Thyroid gland (tissue), 4 donors: ENCODE measurements around the gene ELAVL2. TPM values are rescaled to one million over a fixed set of nuclear protein-coding genes. Genes with fewer than 3 reads are reported as not detected.

ENCODE experiments used
- DNase-seq, 2 donors: peaks; one replicate each; pipeline ENCODE4 v3.0.0-alpha.2; 2019
- H3K27ac ChIP-seq, 3 donors: fragments of 200-600 bp; sonication (generic); 1 replicate in 2 of 3; 2 replicates in 1 of 3; pipeline ENCODE4 v1.5.1; 2016 to 2019; ENCODE audit warnings: mild to moderate bottlenecking in 1 of 3, moderate library complexity in 1 of 3
- H3K27me3 ChIP-seq: fragments of 200-600 bp; sonication (generic); one replicate; pipeline ENCODE4 v1.5.1; 2019
- H3K36me3 ChIP-seq, 2 donors: fragments of 200-600 bp; sonication (generic); one replicate each; pipeline ENCODE4 v1.5.1; 2016 to 2019
- H3K4me1 ChIP-seq, 2 donors: fragments of 200-600 bp; sonication (generic); one replicate each; pipeline ENCODE4 v1.5.1; 2017 to 2019
- H3K4me3 ChIP-seq, 3 donors: fragments of 200-600 bp; sonication (generic); replicated peaks in 1 of 3; 1 replicate in 2 of 3; 2 replicates in 1 of 3; pipeline ENCODE4 v1.5.1; 2016; ENCODE audit warnings: mild to moderate bottlenecking in 1 of 3
- H3K9me3 ChIP-seq: fragments of 200-600 bp; sonication (generic); one replicate; pipeline ENCODE4 v1.5.1; 2017
- CTCF ChIP-seq, 6 experiments: fragments of 200-600 bp in 3 of 6; fragments of 450-650 bp in 3 of 6; sonication (generic) in 3 of 6; IDR thresholded peaks; one replicate each; pipeline ENCODE4 v1.5.1; 2016 to 2019; ENCODE audit warnings: antibody characterized with exemption in 6 of 6, mild to moderate bottlenecking in 2 of 6, inconsistent platforms in 1 of 6, moderate library complexity in 1 of 6
- POLR2A ChIP-seq, 2 donors: fragments of 450-650 bp; IDR thresholded peaks; one replicate each; pipeline ENCODE4 v1.6.1; 2017; ENCODE audit warnings: antibody characterized with exemption in 2 of 2, mild to moderate bottlenecking in 2 of 2, moderate library complexity in 1 of 2
- WGBS, 2 donors: methylation state at CpG; one replicate each; pipeline ENCODE4 v1.1.5; 2017; 5-methylcytosine and 5-hydroxymethylcytosine counted together
- intact Hi-C: fragments of 100-400 bp; cut with DNase I; formaldehyde crosslinking; loops from one replicate; pipeline ENCODE4 v1.15.1; 2023
- total RNA-seq, 4 donors: library from RNA; depleted of rRNA; stranded (reverse); fragments of >200 nt; gene quantifications; one replicate each; pipeline ENCODE4 v1.2.3, GENCODE V29; 2016

ELAVL2 gene
- total RNA-seq, 4 donors from 2014 or later, result 0.24 to 0.33 (median 0.27) TPM; not detected in 1

GRCh38 chr9:23765561-23765960 lies 60.5 kb downstream of the ELAVL2 start:
- WGBS, 2 donors, result 85 to 87% methylated on average over 6 of the region's 6 CpGs
- no peak overlapping the region for H3K4me3 ChIP-seq
- intact Hi-C loops, result no loop called here
- no peak for DNase-seq
- TF ChIP-seq POLR2A (IDR thresholded peaks at IDR 0.05) (no peak), CTCF (IDR thresholded peaks at IDR 0.05) (no peak)
- H3K27ac ChIP-seq, result no peak overlapping the region
- no peaks in the 10 kb centered on the region for H3K9me3 ChIP-seq
- H3K4me1 ChIP-seq, result no peaks in the 10 kb centered on the region
- H3K36me3 ChIP-seq, result no peaks in the 10 kb centered on the region
- H3K27me3 ChIP-seq, result no peaks in the 10 kb centered on the region

- intact Hi-C loops, result no loop called here
- TF ChIP-seq POLR2A (IDR thresholded peaks at IDR 0.05), result no peak
- TF ChIP-seq CTCF (IDR thresholded peaks at IDR 0.05), result no peak
- no peak overlapping the region for H3K27ac ChIP-seq
- H3K36me3 ChIP-seq, result no peaks in the 10 kb centered on the region
- H3K4me3 ChIP-seq, result no peak overlapping the region
- no peaks in the 10 kb centered on the region for H3K27me3 ChIP-seq
- no peak for DNase-seq
- WGBS, 2 donors, result 57 to 70% methylated on average over 3 of the region's 3 CpGs
- no peaks in the 10 kb centered on the region for H3K4me1 ChIP-seq
- H3K9me3 ChIP-seq, result no peaks in the 10 kb centered on the region
Observed at GRCh38 chr9:23764219-23764618, 61.8 kb downstream of the ELAVL2 start.

GRCh38 chr9:23754551-23754950 lies 71.5 kb downstream of the ELAVL2 start:
- WGBS, 2 donors, result 84 to 97% methylated on average over 5 of the region's 5 CpGs
- Histone ChIP-seq H3K4me3 (no peak overlapping the region), H3K9me3 (no peaks in the 10 kb centered on the region), H3K4me1 (no peaks in the 10 kb centered on the region), H3K36me3 (no peaks in the 10 kb centered on the region), H3K27me3 (no peaks in the 10 kb centered on the region), H3K27ac (no peak overlapping the region)
- TF ChIP-seq POLR2A (IDR thresholded peaks at IDR 0.05) (no peak), CTCF (IDR thresholded peaks at IDR 0.05) (no peak)
- intact Hi-C loops, result no loop called here
- no peak for DNase-seq

GRCh38 chr9:23752859-23753258 lies 73.2 kb downstream of the ELAVL2 start:
- WGBS, 2 donors, result 71 to 77% methylated on average over 4 of the region's 4 CpGs
- TF ChIP-seq POLR2A (IDR thresholded peaks at IDR 0.05) (no peak), CTCF (IDR thresholded peaks at IDR 0.05) (no peak)

GRCh38 chr9:23751633-23752032 lies 74.4 kb downstream of the ELAVL2 start:
- no peak overlapping the region for H3K4me3 ChIP-seq
- no peaks in the 10 kb centered on the region for H3K9me3 ChIP-seq
- H3K36me3 ChIP-seq, result no peaks in the 10 kb centered on the region
- no peak overlapping the region for H3K27ac ChIP-seq
- H3K4me1 ChIP-seq, result no peaks in the 10 kb centered on the region
- TF ChIP-seq CTCF (IDR thresholded peaks at IDR 0.05) (no peak), POLR2A (IDR thresholded peaks at IDR 0.05) (no peak)
- WGBS, 2 donors, result 93 to 95% methylated on average over 4 of the region's 4 CpGs
- no peaks in the 10 kb centered on the region for H3K27me3 ChIP-seq
- intact Hi-C loops, result no loop called here
- DNase-seq, result no peak

More at GRCh38 chr9:23752859-23753258, 73.2 kb downstream of the ELAVL2 start:
- Histone ChIP-seq H3K36me3 (no peaks in the 10 kb centered on the region), H3K4me1 (no peaks in the 10 kb centered on the region), H3K4me3 (no peak overlapping the region), H3K9me3 (no peaks in the 10 kb centered on the region), H3K27me3 (no peaks in the 10 kb centered on the region), H3K27ac (no peak overlapping the region)
- DNase-seq, result no peak
- intact Hi-C loops, result no loop called here
